HL-60 (cell line): ENCODE data around the gene MRPL37.

Source experiments
- CTCF ChIP-seq: IDR thresholded peaks from one replicate; pipeline ENCODE4 v1.5.1; 2011; ENCODE audit warnings: low read length, control low read depth, inconsistent platforms; ENCODE audit not compliant: insufficient read depth
- POLR2AphosphoS5 ChIP-seq: IDR thresholded peaks from 2 replicates; pipeline ENCODE4 v1.6.1; 2012; ENCODE audit warnings: low read depth

- TF ChIP-seq POLR2AphosphoS5 (no peak), CTCF (no peak)
Measured at GRCh38 chr1:54243022-54243421, 43.1 kb downstream of the MRPL37 start.
